GM03348 (cell line): ENCODE data around the gene NOL7.

Source experiments
- DNase-seq: peaks from one replicate; pipeline ENCODE4 v3.0.0; 2012; ENCODE audit warnings: low spot score

Gene NOL7

GRCh38 chr6:13614926-13615791, at the start of gene NOL7:
TSS of gene NOL7 (plus strand) at chr6:13615335. CDS start at chr6:13615359, 24 bp downstream.
- DNase-seq = peak; percentile 99

- no peak for DNase-seq
Observed at GRCh38 chr6:13565921-13566320, 49.2 kb upstream of the NOL7 start.

GRCh38 chr6:13566500-13566899, 48.6 kb upstream of the NOL7 start:
- DNase-seq = no peak

- no peak for DNase-seq
Observed at GRCh38 chr6:13568970-13569369, 46.2 kb upstream of the NOL7 start.

- DNase-seq = no peak
Observed at GRCh38 chr6:13572240-13572639, 42.9 kb upstream of the NOL7 start.

- no peak for DNase-seq
Observed at GRCh38 chr6:13572951-13573654, 42.0 kb upstream of the NOL7 start.

GRCh38 chr6:13573669-13574110, 41.4 kb upstream of the NOL7 start:
- peak; percentile 38 for DNase-seq

GRCh38 chr6:13574149-13574570, 41.0 kb upstream of the NOL7 start:
- peak; percentile 99 for DNase-seq

- DNase-seq = peak; percentile 86
Observed at GRCh38 chr6:13574571-13575376, 40.4 kb upstream of the NOL7 start, which contains the start of gene SIRT5. TSS of gene SIRT5 (plus strand) at chr6:13574601. CDS start at chr6:13584111, 9,510 bp downstream.

GRCh38 chr6:13575377-13575775, 39.8 kb upstream of the NOL7 start:
- DNase-seq = no peak

GRCh38 chr6:13576017-13576416, 39.1 kb upstream of the NOL7 start:
- DNase-seq = no peak

GRCh38 chr6:13577926-13578325, 37.2 kb upstream of the NOL7 start:
- DNase-seq = no peak

- no peak for DNase-seq
Observed at GRCh38 chr6:13579911-13580310, 35.2 kb upstream of the NOL7 start.

GRCh38 chr6:13581700-13582229, 33.4 kb upstream of the NOL7 start:
- no peak for DNase-seq

- DNase-seq = peak; percentile 52
Observed at GRCh38 chr6:13586603-13587542, 28.3 kb upstream of the NOL7 start.

- no peak for DNase-seq
Observed at GRCh38 chr6:13589801-13590200, 25.3 kb upstream of the NOL7 start.

- DNase-seq = no peak
Observed at GRCh38 chr6:13590574-13591153, 24.5 kb upstream of the NOL7 start.

GRCh38 chr6:13591205-13591921, 23.8 kb upstream of the NOL7 start:
- no peak for DNase-seq

GRCh38 chr6:13593103-13593502, 22.0 kb upstream of the NOL7 start:
- DNase-seq = no peak

- DNase-seq = peak; percentile 20
Observed at GRCh38 chr6:13593720-13594119, 21.4 kb upstream of the NOL7 start.
